Measurements from ENCODE around the gene CDK5RAP2.

Gene CDK5RAP2

GRCh38 chr9:120423812-120424211, 156.2 kb downstream of the CDK5RAP2 start:
- DNase-seq = no peak
- in situ Hi-C loops (cut with MboI; ENCODE audit: low pct_unique_long_range_greater_than_20kb, low sequenced_read_pairs) = no loop called here

- DNase-seq = no peak
- in situ Hi-C loops (cut with MboI; ENCODE audit: low pct_unique_long_range_greater_than_20kb, low sequenced_read_pairs) = no loop called here
Observed at GRCh38 chr9:120421977-120422376, 158.0 kb downstream of the CDK5RAP2 start.

- DNase-seq = no peak
- in situ Hi-C loops (cut with MboI; ENCODE audit: low pct_unique_long_range_greater_than_20kb, low sequenced_read_pairs) = no loop called here
Observed at GRCh38 chr9:120418315-120418714, 161.7 kb downstream of the CDK5RAP2 start.

- in situ Hi-C loops (cut with MboI; ENCODE audit: low pct_unique_long_range_greater_than_20kb, low sequenced_read_pairs) = no loop called here
- no peak for DNase-seq
Observed at GRCh38 chr9:120416781-120417427, 163.1 kb downstream of the CDK5RAP2 start.

GRCh38 chr9:120413121-120414048, 166.6 kb downstream of the CDK5RAP2 start:
- in situ Hi-C loops (cut with MboI; ENCODE audit: low pct_unique_long_range_greater_than_20kb, low sequenced_read_pairs) = no loop called here

GRCh38 chr9:120412425-120412951, 167.5 kb downstream of the CDK5RAP2 start:
- in situ Hi-C loops (cut with MboI; ENCODE audit: low pct_unique_long_range_greater_than_20kb, low sequenced_read_pairs) = no loop called here

More at GRCh38 chr9:120413121-120414048, 166.6 kb downstream of the CDK5RAP2 start:
- DNase-seq = no peak

GRCh38 chr9:120411862-120412424, 168.0 kb downstream of the CDK5RAP2 start:
- DNase-seq = no peak
- in situ Hi-C loops (cut with MboI; ENCODE audit: low pct_unique_long_range_greater_than_20kb, low sequenced_read_pairs) = no loop called here

More at GRCh38 chr9:120412425-120412951, 167.5 kb downstream of the CDK5RAP2 start:
- no peak for DNase-seq

- in situ Hi-C loops (cut with MboI; ENCODE audit: low pct_unique_long_range_greater_than_20kb, low sequenced_read_pairs) = no loop called here
- DNase-seq = no peak
Observed at GRCh38 chr9:120410925-120411501, 169.0 kb downstream of the CDK5RAP2 start.

GRCh38 chr9:120408680-120409258, 171.2 kb downstream of the CDK5RAP2 start:
- in situ Hi-C loops (cut with MboI; ENCODE audit: low pct_unique_long_range_greater_than_20kb, low sequenced_read_pairs) = no loop called here
- DNase-seq = no peak

GRCh38 chr9:120405860-120406259, 174.1 kb downstream of the CDK5RAP2 start:
- DNase-seq = no peak
- in situ Hi-C loops (cut with MboI; ENCODE audit: low pct_unique_long_range_greater_than_20kb, low sequenced_read_pairs) = no loop called here

- in situ Hi-C loops (cut with MboI; ENCODE audit: low pct_unique_long_range_greater_than_20kb, low sequenced_read_pairs) = no loop called here
- no peak for DNase-seq
Observed at GRCh38 chr9:120405134-120405533, 174.8 kb downstream of the CDK5RAP2 start.

- DNase-seq = no peak
- in situ Hi-C loops (cut with MboI; ENCODE audit: low pct_unique_long_range_greater_than_20kb, low sequenced_read_pairs) = no loop called here
Observed at GRCh38 chr9:120403543-120403856, 176.5 kb downstream of the CDK5RAP2 start.

GRCh38 chr9:120402741-120403542, 177.0 kb downstream of the CDK5RAP2 start:
- in situ Hi-C loops (cut with MboI; ENCODE audit: low pct_unique_long_range_greater_than_20kb, low sequenced_read_pairs) = no loop called here
- DNase-seq = peak; percentile 20

GRCh38 chr9:120399940-120400339, 180.0 kb downstream of the CDK5RAP2 start:
- no peak for DNase-seq
- in situ Hi-C loops (cut with MboI; ENCODE audit: low pct_unique_long_range_greater_than_20kb, low sequenced_read_pairs) = no loop called here

GRCh38 chr9:120398286-120398685, 181.7 kb downstream of the CDK5RAP2 start:
- in situ Hi-C loops (cut with MboI; ENCODE audit: low pct_unique_long_range_greater_than_20kb, low sequenced_read_pairs) = no loop called here
- DNase-seq = no peak

GRCh38 chr9:120397453-120397852, 182.5 kb downstream of the CDK5RAP2 start:
- DNase-seq = no peak
- in situ Hi-C loops (cut with MboI; ENCODE audit: low pct_unique_long_range_greater_than_20kb, low sequenced_read_pairs) = no loop called here

GRCh38 chr9:120396931-120397330, 183.0 kb downstream of the CDK5RAP2 start:
- in situ Hi-C loops (cut with MboI; ENCODE audit: low pct_unique_long_range_greater_than_20kb, low sequenced_read_pairs) = no loop called here
- no peak for DNase-seq

GRCh38 chr9:120396418-120396817, 183.5 kb downstream of the CDK5RAP2 start:
- no peak for DNase-seq
- in situ Hi-C loops (cut with MboI; ENCODE audit: low pct_unique_long_range_greater_than_20kb, low sequenced_read_pairs) = no loop called here

Data from KBM-7 (cell line).